GM21717 (cell line): ENCODE measurements around the gene FGF12.

Experiments used
- ATAC-seq: cut with Tn5 transposase; IDR thresholded peaks from one replicate; pipeline ENCODE4 v1.9.1; 2021; ENCODE audit warnings: mild to moderate bottlenecking, moderate library complexity; ENCODE audit not compliant: unreplicated experiment

Gene FGF12

GRCh38 chr3:192155194-192155593 is 572.1 kb downstream of the FGF12 start:
- no peak for ATAC-seq

- ATAC-seq = no peak
Measured at GRCh38 chr3:192133271-192133670, 594.1 kb downstream of the FGF12 start.

GRCh38 chr3:192130534-192131132 is 596.7 kb downstream of the FGF12 start:
- peak; percentile 44 for ATAC-seq

GRCh38 chr3:192129586-192129985 is 597.8 kb downstream of the FGF12 start:
- no peak for ATAC-seq

GRCh38 chr3:192128922-192129321 is 598.4 kb downstream of the FGF12 start:
- peak; percentile 85 for ATAC-seq

- ATAC-seq = no peak
Measured at GRCh38 chr3:192128060-192128459, 599.3 kb downstream of the FGF12 start.

GRCh38 chr3:192122832-192123594 is 604.3 kb downstream of the FGF12 start:
- peak; percentile 94 for ATAC-seq

- ATAC-seq = no peak
Measured at GRCh38 chr3:192121923-192122322, 605.4 kb downstream of the FGF12 start.

GRCh38 chr3:192108820-192109219 is 618.5 kb downstream of the FGF12 start:
- ATAC-seq = no peak

GRCh38 chr3:192106543-192106942 is 620.8 kb downstream of the FGF12 start:
- ATAC-seq = no peak

GRCh38 chr3:192092388-192093005 is 634.8 kb downstream of the FGF12 start:
- ATAC-seq = peak; percentile 74

GRCh38 chr3:192091831-192092230 is 635.5 kb downstream of the FGF12 start:
- no peak for ATAC-seq

GRCh38 chr3:192090586-192090985 is 636.8 kb downstream of the FGF12 start:
- ATAC-seq = peak; percentile 60
